GM13977 (cell line): ENCODE measurements around the gene UBR1.
A peak's percentile ranks its signal among the peaks of the same experiment; 100 is the strongest.

Experiments
- DNase-seq: peaks from one replicate; pipeline ENCODE4 v3.0.0; 2012; ENCODE audit warnings: low spot score
- CTCF ChIP-seq: IDR thresholded peaks from 2 replicates; pipeline ENCODE4 v1.5.1; 2012; ENCODE audit warnings: mild to moderate bottlenecking, control low read depth; ENCODE audit not compliant: insufficient read depth; ENCODE audit errors: extremely low read depth, missing control alignments
- in situ Hi-C: fragments of 300-500 bp; cut with MboI; formaldehyde crosslinking; loops from one replicate; pipeline ENCODE4 v1.12.0; 2022; ENCODE audit warnings: low sequenced_read_pairs, low pct_unique_long_range_greater_than_20kb, mixed read lengths, inconsistent platforms; ENCODE audit not compliant: unreplicated experiment

The UBR1 gene

GRCh38 chr15:43127752-43128151 is 21.9 kb upstream of the UBR1 start:
- in situ Hi-C loops = no loop called here
- TF ChIP-seq CTCF = no peak

GRCh38 chr15:43126356-43126755 is 20.5 kb upstream of the UBR1 start:
- no peak for TF ChIP-seq CTCF
- in situ Hi-C loops = no loop called here

More at GRCh38 chr15:43127752-43128151, 21.9 kb upstream of the UBR1 start:
- DNase-seq = no peak

GRCh38 chr15:43125100-43125661 is 19.3 kb upstream of the UBR1 start:
- DNase-seq = no peak
- TF ChIP-seq CTCF = no peak
- in situ Hi-C loops = no loop called here

More at GRCh38 chr15:43126356-43126755, 20.5 kb upstream of the UBR1 start:
- DNase-seq = no peak

GRCh38 chr15:43121863-43122262 is 16.0 kb upstream of the UBR1 start:
- no peak for TF ChIP-seq CTCF
- no peak for DNase-seq
- in situ Hi-C loops = no loop called here

GRCh38 chr15:43118829-43119228 is 13.0 kb upstream of the UBR1 start:
- in situ Hi-C loops = no loop called here
- no peak for TF ChIP-seq CTCF
- peak; percentile 59 for DNase-seq

- no peak for TF ChIP-seq CTCF
- in situ Hi-C loops = no loop called here
- DNase-seq = no peak
Observed at GRCh38 chr15:43118286-43118685, 12.4 kb upstream of the UBR1 start.

- in situ Hi-C loops = no loop called here
- TF ChIP-seq CTCF = no peak
- no peak for DNase-seq
Observed at GRCh38 chr15:43111354-43111753, 5.5 kb upstream of the UBR1 start.
